GM23248 (cell line): Measurements from ENCODE around the gene POLD3.

Source experiments
- EZH2 ChIP-seq: fragments of 200-600 bp; sonication (generic); IDR thresholded peaks from 2 replicates; pipeline ENCODE4 v1.6.1; 2018; ENCODE audit warnings: antibody characterized with exemption, mild to moderate bottlenecking; ENCODE audit not compliant: insufficient read depth, poor library complexity, severe bottlenecking
- EZH2phosphoT487 ChIP-seq: fragments of 200-600 bp; sonication (generic); IDR thresholded peaks from 2 replicates; pipeline ENCODE4 v1.6.1; 2018; ENCODE audit warnings: antibody characterized with exemption, moderate library complexity, mild to moderate bottlenecking, low read depth; ENCODE audit not compliant: insufficient read depth

DNA sequence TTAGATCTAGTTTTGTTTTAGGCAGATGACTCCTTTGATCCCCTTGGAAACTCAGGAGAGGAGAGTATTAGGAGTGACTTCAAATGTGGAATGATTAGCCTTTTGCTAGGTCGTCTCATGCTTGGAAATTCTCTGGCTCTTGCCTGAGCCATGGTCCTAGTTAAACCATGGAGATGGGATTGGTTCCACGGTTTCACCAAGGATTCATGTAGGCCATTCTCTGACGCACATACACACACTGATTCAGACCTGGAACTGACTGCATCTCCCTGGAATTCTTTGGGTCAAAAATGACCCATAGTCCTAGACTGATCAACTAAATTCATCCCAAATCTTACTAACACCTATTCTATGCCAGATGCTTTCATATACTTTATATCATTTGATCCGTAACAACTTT lies 56.5 kb downstream of the POLD3 start:
- TF ChIP-seq EZH2phosphoT487 (no peak), EZH2 (no peak)
